ENCODE data around the gene LY6G6D.

The LY6G6D gene

DNA sequence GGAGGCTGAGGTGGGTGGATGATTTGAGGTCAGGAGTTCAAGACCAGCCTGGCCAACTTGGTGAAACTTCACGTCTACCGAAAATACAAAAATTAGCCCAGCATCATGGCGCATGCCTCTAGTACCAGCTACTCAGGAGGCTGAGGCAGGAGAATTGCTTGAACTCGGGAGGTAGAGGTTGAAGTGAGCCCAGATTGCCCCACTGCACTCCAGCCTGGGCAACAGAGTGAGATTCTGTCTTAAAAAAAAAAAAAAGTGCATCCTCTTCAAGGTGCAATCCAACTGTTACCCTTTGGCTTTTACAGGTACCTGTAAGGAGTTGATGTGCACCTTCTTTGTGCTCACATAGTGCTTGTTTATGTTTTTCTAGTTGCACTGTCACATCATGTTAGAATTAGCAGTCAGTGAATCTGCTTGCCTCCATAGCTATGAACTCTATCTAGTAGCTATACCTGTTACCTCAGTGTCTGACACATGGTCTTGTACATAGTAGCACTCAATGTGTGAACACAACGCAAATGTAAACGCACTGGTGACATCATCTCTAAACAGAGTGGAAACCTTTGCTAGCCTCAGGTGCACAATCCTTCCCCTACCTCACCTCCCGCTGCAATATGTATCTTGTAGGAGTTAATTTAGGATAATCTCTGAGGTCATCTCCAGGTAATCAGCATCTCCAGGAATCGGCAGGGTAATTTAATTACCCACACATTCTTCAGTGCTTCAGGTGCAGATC, 34.3 kb downstream of the LY6G6D start:
- Mint-ChIP-seq H3K4me3 (no peak overlapping the region), H3K27ac (no peak overlapping the region), H3K27me3 (no peaks in the 10 kb centered on the region), H3K9me3 (ENCODE audit: low read depth) (no peaks in the 10 kb centered on the region), H3K4me1 (ENCODE audit: low read depth) (no peaks in the 10 kb centered on the region), H3K36me3 (peaks cover 20% of the 10 kb centered on the region)

GRCh38 chr6:31750411-31751022, 35.4 kb downstream of the LY6G6D start:
- Mint-ChIP-seq H3K36me3 (peaks cover 14% of the 10 kb centered on the region), H3K4me3 (no peak overlapping the region), H3K27me3 (no peaks in the 10 kb centered on the region), H3K4me1 (ENCODE audit: low read depth) (no peaks in the 10 kb centered on the region), H3K9me3 (ENCODE audit: low read depth) (no peaks in the 10 kb centered on the region), H3K27ac (no peak overlapping the region)

DNA sequence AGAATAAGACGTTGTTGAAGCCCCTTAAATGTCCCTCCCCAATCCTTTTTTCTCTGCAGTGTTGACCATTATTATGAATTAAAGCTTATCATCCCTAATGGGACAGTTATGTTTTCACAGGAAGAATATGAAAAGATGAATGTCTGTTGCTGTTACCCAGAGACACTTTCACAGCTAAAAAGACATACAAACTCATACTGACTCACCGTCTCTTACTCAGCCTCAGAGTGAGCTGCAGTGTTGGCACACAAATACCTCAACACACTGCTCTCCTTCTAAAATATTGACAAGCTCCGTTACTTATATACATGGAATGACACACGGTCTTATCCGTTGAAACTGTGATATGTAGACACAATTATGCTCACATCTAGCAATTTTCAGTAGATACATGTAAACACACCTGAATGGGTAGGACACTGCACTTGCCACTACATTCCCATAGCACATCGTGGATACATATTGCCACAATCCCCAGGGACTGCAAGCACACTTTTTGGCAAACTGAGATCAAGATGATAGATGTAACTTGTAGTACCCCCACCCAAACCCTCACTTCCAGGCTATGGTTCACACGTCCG, 37.7 kb downstream of the LY6G6D start:
- no peaks in the 10 kb centered on the region for H3K27me3 Mint-ChIP-seq
- no peaks in the 10 kb centered on the region for H3K4me1 Mint-ChIP-seq (ENCODE audit: low read depth)
- H3K4me3 Mint-ChIP-seq = no peak overlapping the region
- H3K27ac Mint-ChIP-seq = no peak overlapping the region
- peaks cover 9% of the 10 kb centered on the region for H3K36me3 Mint-ChIP-seq
- no peaks in the 10 kb centered on the region for H3K9me3 Mint-ChIP-seq (ENCODE audit: low read depth)

GRCh38 chr6:31758281-31758680, 43.1 kb downstream of the LY6G6D start:
- Mint-ChIP-seq H3K4me1 (ENCODE audit: low read depth) (no peaks in the 10 kb centered on the region), H3K4me3 (no peak overlapping the region), H3K27ac (no peak overlapping the region), H3K9me3 (ENCODE audit: low read depth) (no peaks in the 10 kb centered on the region), H3K36me3 (peaks cover 19% of the 10 kb centered on the region), H3K27me3 (no peaks in the 10 kb centered on the region)

DNA sequence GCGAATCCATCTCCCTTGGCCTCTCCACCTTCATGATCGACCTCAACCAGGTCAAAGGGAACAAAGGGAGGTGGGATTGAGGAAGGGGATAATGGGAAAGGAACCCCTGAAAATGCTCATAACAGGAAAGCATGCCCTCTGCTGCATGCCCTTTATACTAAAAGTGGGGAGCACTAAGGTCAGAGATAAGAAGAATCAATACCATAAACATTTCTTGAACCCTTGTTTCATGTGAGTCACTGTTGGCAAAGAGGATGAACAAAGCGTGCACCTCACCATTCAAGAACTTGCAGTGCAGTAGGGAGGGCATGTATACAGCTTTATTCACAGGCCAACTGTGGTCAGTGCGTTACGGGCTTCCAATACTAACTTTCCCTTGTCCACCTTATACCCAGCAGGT, 45.6 kb downstream of the LY6G6D start:
- Mint-ChIP-seq H3K36me3 (peaks cover 23% of the 10 kb centered on the region), H3K27ac (no peak overlapping the region), H3K4me1 (ENCODE audit: low read depth) (no peaks in the 10 kb centered on the region), H3K4me3 (no peak overlapping the region), H3K9me3 (ENCODE audit: low read depth) (no peaks in the 10 kb centered on the region), H3K27me3 (no peaks in the 10 kb centered on the region)

DNA sequence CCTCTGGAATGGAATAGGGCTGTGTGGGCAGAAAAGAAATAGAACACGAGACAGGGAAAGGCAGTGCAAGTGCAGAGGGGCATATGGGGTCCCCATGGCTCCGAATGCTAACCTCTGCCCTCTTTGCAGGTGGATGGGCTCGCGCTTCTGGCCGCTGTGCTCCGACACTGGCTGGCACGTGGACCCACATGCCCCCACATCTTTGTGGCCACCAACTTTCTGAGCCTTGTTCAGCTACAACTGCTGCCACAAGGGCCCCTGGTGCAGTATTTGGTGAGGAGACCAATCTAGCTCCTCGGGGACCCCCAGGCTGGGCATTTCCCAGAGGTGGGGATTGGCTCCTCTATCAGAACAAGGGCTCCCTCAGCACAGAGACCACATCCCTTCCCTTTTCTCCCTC, 46.2 kb downstream of the LY6G6D start:
- H3K4me1 Mint-ChIP-seq (ENCODE audit: low read depth) = no peaks in the 10 kb centered on the region
- H3K36me3 Mint-ChIP-seq = peaks cover 23% of the 10 kb centered on the region
- H3K27me3 Mint-ChIP-seq = no peaks in the 10 kb centered on the region
- H3K9me3 Mint-ChIP-seq (ENCODE audit: low read depth) = no peaks in the 10 kb centered on the region
- no peak overlapping the region for H3K4me3 Mint-ChIP-seq
- no peak overlapping the region for H3K27ac Mint-ChIP-seq

DNA sequence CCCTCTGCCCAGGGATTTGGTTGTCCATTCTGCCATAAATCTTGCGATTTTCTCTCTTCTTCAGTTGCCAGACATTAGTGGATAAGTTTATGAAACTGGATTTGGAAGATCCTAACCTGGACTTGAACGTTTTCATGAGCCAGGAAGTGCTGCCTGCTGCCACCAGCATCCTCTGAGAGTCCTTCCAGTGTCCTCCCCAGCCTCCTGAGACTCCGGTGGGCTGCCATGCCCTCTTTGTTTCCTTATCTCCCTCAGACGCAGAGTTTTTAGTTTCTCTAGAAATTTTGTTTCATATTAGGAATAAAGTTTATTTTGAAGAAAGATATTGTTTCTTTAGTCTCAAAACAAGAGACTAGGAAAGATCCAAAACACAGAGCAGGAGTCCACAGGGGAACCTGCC, 47.2 kb downstream of the LY6G6D start, which contains the start of gene SAPCD1:
SAPCD1 (plus strand) TSS at position 301 of the 400 bp plus-strand sequence. CDS start 399 bp downstream, outside the sequence.
- no peaks in the 10 kb centered on the region for H3K27me3 Mint-ChIP-seq
- no peak within 1 kb of the TSS for H3K4me3 Mint-ChIP-seq
- no peak within 1 kb of the TSS for H3K27ac Mint-ChIP-seq
- H3K4me1 Mint-ChIP-seq (ENCODE audit: low read depth) = no peaks in the 10 kb centered on the region
- no peaks in the 10 kb centered on the region for H3K9me3 Mint-ChIP-seq (ENCODE audit: low read depth)
- peaks cover 23% of the 10 kb centered on the region for H3K36me3 Mint-ChIP-seq

- Mint-ChIP-seq H3K9me3 (ENCODE audit: low read depth) (no peaks in the 10 kb centered on the region), H3K27ac (no peak overlapping the region), H3K4me3 (no peak overlapping the region), H3K36me3 (peaks cover 23% of the 10 kb centered on the region), H3K4me1 (ENCODE audit: low read depth) (peaks cover 2% of the 10 kb centered on the region), H3K27me3 (no peaks in the 10 kb centered on the region)
Measured at GRCh38 chr6:31762878-31763618, 47.9 kb downstream of the LY6G6D start.

DNA sequence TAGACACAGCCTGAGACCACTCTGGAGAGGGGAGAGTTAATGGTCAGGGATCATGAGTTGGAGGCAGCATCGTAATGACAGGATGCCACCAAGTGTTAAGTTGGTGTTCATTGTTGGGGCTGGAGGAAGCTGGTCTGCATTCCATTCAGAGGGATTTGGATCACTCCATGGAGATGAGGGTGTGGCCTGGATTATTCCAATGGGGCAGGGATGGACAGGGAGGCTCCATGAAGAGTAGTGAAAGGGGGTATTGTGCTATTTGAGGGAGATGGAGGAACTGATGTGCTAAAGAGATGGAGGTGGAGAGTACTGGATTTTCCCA, 48.4 kb downstream of the LY6G6D start:
- H3K27ac Mint-ChIP-seq = no peak overlapping the region

GRCh38 chr6:31764198-31764597, 49.0 kb downstream of the LY6G6D start:
- Mint-ChIP-seq H3K27ac (no peak overlapping the region), H3K4me1 (ENCODE audit: low read depth) (peaks cover 2% of the 10 kb centered on the region), H3K9me3 (ENCODE audit: low read depth) (no peaks in the 10 kb centered on the region), H3K27me3 (no peaks in the 10 kb centered on the region), H3K4me3 (no peak overlapping the region), H3K36me3 (peaks cover 19% of the 10 kb centered on the region)

More for the DNA sequence above, 48.4 kb downstream of the LY6G6D start:
- H3K4me3 Mint-ChIP-seq = no peak overlapping the region
- no peaks in the 10 kb centered on the region for H3K27me3 Mint-ChIP-seq
- peaks cover 2% of the 10 kb centered on the region for H3K4me1 Mint-ChIP-seq (ENCODE audit: low read depth)
- peaks cover 23% of the 10 kb centered on the region for H3K36me3 Mint-ChIP-seq
- no peaks in the 10 kb centered on the region for H3K9me3 Mint-ChIP-seq (ENCODE audit: low read depth)

DNA sequence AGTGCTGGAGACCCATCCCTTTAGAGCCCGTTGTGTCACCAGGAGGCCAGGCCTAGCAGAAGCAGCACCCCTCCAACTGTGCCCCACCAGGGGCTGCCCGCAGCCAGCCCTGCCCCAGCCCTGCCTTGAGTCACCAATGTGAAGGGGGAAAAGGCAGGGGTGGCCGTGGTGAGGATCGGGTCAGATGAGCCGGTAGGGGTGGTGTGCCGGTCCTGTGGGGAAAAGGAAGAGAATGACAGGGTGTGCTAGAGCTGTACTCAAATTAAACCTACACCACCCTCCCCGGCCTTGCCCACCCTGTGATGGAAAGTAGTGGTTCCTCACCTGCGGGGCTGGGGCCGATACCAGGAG, 50.4 kb downstream of the LY6G6D start:
- H3K9me3 Mint-ChIP-seq (ENCODE audit: low read depth) = no peaks in the 10 kb centered on the region
- H3K27me3 Mint-ChIP-seq = no peaks in the 10 kb centered on the region
- H3K27ac Mint-ChIP-seq = no peak overlapping the region
- peaks cover 16% of the 10 kb centered on the region for H3K36me3 Mint-ChIP-seq
- peaks cover 7% of the 10 kb centered on the region for H3K4me1 Mint-ChIP-seq (ENCODE audit: low read depth)
- no peak overlapping the region for H3K4me3 Mint-ChIP-seq

DNA sequence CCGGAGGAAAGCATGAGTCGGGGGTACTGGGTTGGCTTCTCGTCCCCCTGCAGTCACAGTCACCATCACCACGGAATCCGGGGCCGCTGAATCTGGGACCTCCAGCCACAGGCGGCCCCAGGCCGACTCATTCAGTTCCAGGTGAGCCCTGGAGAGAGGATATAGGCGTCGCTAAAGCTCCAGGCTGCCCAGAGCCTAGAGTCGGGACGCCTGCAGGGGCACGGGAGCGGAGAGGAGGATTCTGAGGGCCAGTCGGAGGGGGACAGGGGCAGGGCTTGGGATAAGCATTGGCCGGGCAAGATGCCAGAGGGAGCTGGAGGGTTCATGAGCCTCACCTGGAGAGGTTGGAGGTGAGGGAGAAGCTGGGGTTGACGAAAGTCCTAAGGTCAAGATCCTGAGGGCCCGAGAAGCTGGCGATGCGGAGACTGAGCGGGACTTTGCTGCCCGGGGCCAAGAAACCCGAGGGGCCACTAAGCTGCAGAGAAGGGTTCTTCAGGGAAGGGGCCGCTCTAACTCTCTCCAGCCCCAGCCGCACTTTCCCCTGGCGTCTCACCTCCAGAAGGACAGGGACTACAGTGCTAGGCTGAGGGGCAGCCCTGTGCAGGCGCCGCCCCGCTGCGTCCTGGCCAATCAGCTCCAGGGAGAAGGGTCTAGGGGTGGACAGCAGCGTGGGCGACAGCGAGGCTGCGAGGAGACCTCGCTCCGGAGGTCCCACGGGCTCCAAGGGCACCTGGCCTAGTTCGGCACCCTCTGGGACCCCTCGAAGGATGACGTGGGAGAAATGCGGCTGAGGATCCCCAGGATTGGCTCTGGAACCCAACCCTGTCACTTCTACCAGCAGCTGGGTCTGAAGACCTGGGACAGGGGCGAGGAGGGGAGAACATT, 51.0 kb downstream of the LY6G6D start:
- Mint-ChIP-seq H3K4me1 (ENCODE audit: low read depth) (peaks cover 11% of the 10 kb centered on the region), H3K9me3 (ENCODE audit: low read depth) (no peaks in the 10 kb centered on the region), H3K36me3 (peaks cover 13% of the 10 kb centered on the region), H3K4me3 (no peak overlapping the region), H3K27ac (no peak overlapping the region), H3K27me3 (no peaks in the 10 kb centered on the region)

DNA sequence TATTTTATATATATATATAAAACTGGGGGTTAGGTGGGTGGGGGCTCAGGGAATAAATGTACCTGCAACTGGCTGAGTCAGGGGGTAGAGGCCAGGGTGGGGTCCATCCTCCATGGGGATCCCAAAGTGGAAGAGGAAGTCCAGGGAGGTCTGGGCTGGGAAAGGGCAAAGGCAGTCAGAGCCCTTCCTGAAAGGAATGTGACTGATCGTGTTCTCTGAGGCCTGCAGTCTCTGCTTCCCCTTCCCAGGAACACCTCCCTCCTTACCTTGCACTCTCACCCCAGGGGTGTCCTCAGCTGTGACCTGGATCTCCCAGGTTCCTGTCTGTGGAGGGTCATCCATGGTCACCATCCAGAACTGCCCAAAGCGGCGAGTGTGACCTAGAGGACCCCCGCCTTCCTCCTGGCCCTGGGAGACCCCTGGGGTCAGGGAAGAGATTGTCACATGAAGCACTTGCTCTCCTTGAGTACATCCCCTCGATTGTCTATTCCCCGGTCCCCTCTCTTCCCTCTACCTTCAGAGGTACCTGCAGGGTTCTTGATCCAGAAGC, 52.0 kb downstream of the LY6G6D start:
- Mint-ChIP-seq H3K27ac (no peak overlapping the region), H3K27me3 (no peaks in the 10 kb centered on the region), H3K36me3 (peaks cover 8% of the 10 kb centered on the region), H3K4me3 (no peak overlapping the region), H3K4me1 (ENCODE audit: low read depth) (peaks cover 18% of the 10 kb centered on the region), H3K9me3 (ENCODE audit: low read depth) (no peaks in the 10 kb centered on the region)
